ENCODE data around the gene TTC1.
A peak's percentile ranks its signal among the peaks of the same experiment; 100 is the strongest.

The TTC1 gene

GRCh38 chr5:159978358-159978757 is 30.6 kb upstream of the TTC1 start:
- Histone ChIP-seq H3K9ac (ENCODE audit: low read depth, low read length, poor library complexity, severe bottlenecking) (no peak overlapping the region), H3K27me3 (ENCODE audit: insufficient read depth, low read length, poor library complexity, severe bottlenecking) (no peaks in the 10 kb centered on the region), H3K79me2 (ENCODE audit: insufficient read depth, low read length) (no peaks in the 10 kb centered on the region), H3K9me3 (ENCODE audit: insufficient read depth, low read depth, low read length) (no peaks in the 10 kb centered on the region), H2AFZ (ENCODE audit: low read length) (no peak overlapping the region), H3K4me1 (ENCODE audit: insufficient read depth, low read length, poor library complexity, severe bottlenecking) (no peaks in the 10 kb centered on the region), H3K4me3 (ENCODE audit: low read length, poor library complexity, severe bottlenecking) (no peak overlapping the region), H3K4me2 (ENCODE audit: low read depth, low read length, poor library complexity, severe bottlenecking) (no peak overlapping the region), H3K36me3 (ENCODE audit: insufficient read depth, low read length) (no peaks in the 10 kb centered on the region), H4K20me1 (ENCODE audit: insufficient read depth, low read length, poor library complexity, severe bottlenecking) (no peaks in the 10 kb centered on the region), H3K9me2 (replicated peaks; ENCODE audit: low read depth, low read length) (no peaks in the 10 kb centered on the region), H3F3A (ENCODE audit: low read depth) (no peaks in the 10 kb centered on the region)
- TF ChIP-seq EZH2phosphoT487 (IDR thresholded peaks at IDR 0.05; ENCODE audit: borderline replicate concordance) = no peak
- TF ChIP-seq CTCF (conservative IDR thresholded peaks at IDR 0.05; ENCODE audit: low read length) = no peak

- H3K4me2 ChIP-seq (ENCODE audit: low read depth, low read length, poor library complexity, severe bottlenecking) = no peak overlapping the region
- peaks cover 10% of the 10 kb centered on the region for H3K27me3 ChIP-seq (ENCODE audit: insufficient read depth, low read length, poor library complexity, severe bottlenecking)
- H3K9me2 ChIP-seq (replicated peaks; ENCODE audit: low read depth, low read length) = no peaks in the 10 kb centered on the region
- H3K4me3 ChIP-seq (ENCODE audit: low read length, poor library complexity, severe bottlenecking) = no peak overlapping the region
- H3K79me2 ChIP-seq (ENCODE audit: insufficient read depth, low read length) = no peaks in the 10 kb centered on the region
- H4K20me1 ChIP-seq (ENCODE audit: insufficient read depth, low read length, poor library complexity, severe bottlenecking) = no peaks in the 10 kb centered on the region
- no peaks in the 10 kb centered on the region for H3K4me1 ChIP-seq (ENCODE audit: insufficient read depth, low read length, poor library complexity, severe bottlenecking)
- no peak overlapping the region for H2AFZ ChIP-seq (ENCODE audit: low read length)
- no peak overlapping the region for H3K9ac ChIP-seq (ENCODE audit: low read depth, low read length, poor library complexity, severe bottlenecking)
- no peaks in the 10 kb centered on the region for H3K36me3 ChIP-seq (ENCODE audit: insufficient read depth, low read length)
- H3K9me3 ChIP-seq (ENCODE audit: insufficient read depth, low read depth, low read length) = no peaks in the 10 kb centered on the region
- no peak for TF ChIP-seq CTCF (conservative IDR thresholded peaks at IDR 0.05; ENCODE audit: low read length)
- no peak for TF ChIP-seq EZH2phosphoT487 (IDR thresholded peaks at IDR 0.05; ENCODE audit: borderline replicate concordance)
- H3F3A ChIP-seq (ENCODE audit: low read depth) = no peaks in the 10 kb centered on the region
Measured at GRCh38 chr5:159982421-159983173, 26.3 kb upstream of the TTC1 start.

GRCh38 chr5:159987031-159987674 is 21.8 kb upstream of the TTC1 start:
- H3K9me3 ChIP-seq (ENCODE audit: insufficient read depth, low read depth, low read length) = no peaks in the 10 kb centered on the region
- no peak overlapping the region for H3K9ac ChIP-seq (ENCODE audit: low read depth, low read length, poor library complexity, severe bottlenecking)
- peak overlapping the region; percentile 57 for H3K4me3 ChIP-seq (ENCODE audit: low read length, poor library complexity, severe bottlenecking)
- H3K79me2 ChIP-seq (ENCODE audit: insufficient read depth, low read length) = no peaks in the 10 kb centered on the region
- H3F3A ChIP-seq (ENCODE audit: low read depth) = no peaks in the 10 kb centered on the region
- no peaks in the 10 kb centered on the region for H4K20me1 ChIP-seq (ENCODE audit: insufficient read depth, low read length, poor library complexity, severe bottlenecking)
- peak overlapping the region; percentile 77; the same call in 1 of the 2 replicates for H2AFZ ChIP-seq (ENCODE audit: low read length)
- H3K4me1 ChIP-seq (ENCODE audit: insufficient read depth, low read length, poor library complexity, severe bottlenecking) = no peaks in the 10 kb centered on the region
- TF ChIP-seq EZH2phosphoT487 (IDR thresholded peaks at IDR 0.05; ENCODE audit: borderline replicate concordance) = no peak
- TF ChIP-seq CTCF (conservative IDR thresholded peaks at IDR 0.05; ENCODE audit: low read length) = peak; percentile 55
- no peaks in the 10 kb centered on the region for H3K36me3 ChIP-seq (ENCODE audit: insufficient read depth, low read length)
- peaks cover 10% of the 10 kb centered on the region for H3K27me3 ChIP-seq (ENCODE audit: insufficient read depth, low read length, poor library complexity, severe bottlenecking)
- no peaks in the 10 kb centered on the region for H3K9me2 ChIP-seq (replicated peaks; ENCODE audit: low read depth, low read length)
- peak overlapping the region; percentile 77 for H3K4me2 ChIP-seq (ENCODE audit: low read depth, low read length, poor library complexity, severe bottlenecking)

All from Loucy (cell line).